Left renal cortex interstitium (tissue), 4 donors: ENCODE data around the gene PFDN6. TPM values are rescaled to one million over a fixed set of nuclear protein-coding genes. Genes with fewer than 3 reads are reported as not detected.
A peak's percentile ranks its signal among the peaks of the same experiment; 100 is the strongest.
"Not testable (repeated sequence)": the region's sequence is repeated elsewhere in the genome, so short reads cannot be mapped to it uniquely, and the experiment has no call there.

Experiments used
- DNase-seq, 4 donors: peaks; one replicate each; pipeline ENCODE4 v3.0.0-alpha.2; 2013; ENCODE audit warnings: low read depth in 4 of 4, low spot score in 2 of 4, missing footprints in 1 of 4
- polyA plus RNA-seq, 4 donors: library from polyadenylated mRNA; unstranded; fragments of 120-200 nt; gene quantifications; one replicate each; pipeline ENCODE4 v1.2.1, GENCODE V29; 2013; ENCODE audit not compliant: insufficient read length in 4 of 4

Gene PFDN6
- 10 to 100 TPM; 73.3 to 86.9 (median 74.2) TPM for polyA plus RNA-seq

DNA sequence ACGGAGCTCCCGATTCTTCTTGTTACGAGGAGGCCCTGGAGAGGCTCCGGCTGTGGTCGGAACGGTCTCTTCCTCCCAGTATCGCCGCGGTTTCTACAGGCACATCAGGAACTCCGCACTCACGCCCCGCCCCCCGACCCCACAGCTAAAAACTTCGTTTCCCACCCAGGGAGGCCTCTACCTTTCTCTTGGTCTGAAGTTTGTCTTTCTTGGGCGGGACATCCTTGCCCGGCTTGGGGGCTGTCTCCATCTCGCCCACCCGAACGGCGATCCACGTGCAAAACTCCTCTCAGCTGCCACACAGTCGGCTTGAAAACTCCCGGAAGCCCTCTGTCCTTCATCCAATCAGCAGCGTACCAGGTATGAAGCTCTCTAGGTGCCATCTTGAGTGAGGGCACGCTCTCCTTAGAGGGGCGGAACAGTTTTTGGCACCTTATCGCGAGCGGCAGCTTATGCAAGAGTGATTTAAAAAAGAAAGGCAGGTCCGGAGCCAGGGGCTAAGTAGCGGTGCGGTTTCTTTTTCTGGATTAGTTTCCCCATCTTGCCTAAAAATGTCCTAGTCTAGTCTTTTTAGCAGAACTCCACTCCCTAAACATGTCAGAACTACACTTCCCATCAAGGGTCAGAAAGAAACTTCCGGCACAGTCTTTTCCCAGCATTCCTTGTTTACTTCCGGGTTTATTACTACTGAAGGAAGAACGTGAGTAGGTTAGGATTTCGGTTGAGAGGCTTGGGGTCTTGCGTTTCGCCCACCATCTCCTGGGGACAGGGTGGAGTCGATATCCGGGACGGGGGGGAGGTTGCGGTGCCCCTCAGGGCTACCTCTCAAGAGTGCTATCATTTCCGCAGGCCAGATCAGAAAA is at the start of gene PFDN6, which contains the start of gene WDR46:
Gene PFDN6, plus strand, starts transcription at position 681 of the 863 bp plus-strand sequence. CDS start 256 bp downstream, outside the sequence.
Gene WDR46, minus strand, starts transcription at position 319 of the 863 bp plus-strand sequence. Its CDS starts 69 bp downstream, at position 250.
- peak in 3 of 4 donors; percentile 90 to 98 (median 93) for DNase-seq

DNA sequence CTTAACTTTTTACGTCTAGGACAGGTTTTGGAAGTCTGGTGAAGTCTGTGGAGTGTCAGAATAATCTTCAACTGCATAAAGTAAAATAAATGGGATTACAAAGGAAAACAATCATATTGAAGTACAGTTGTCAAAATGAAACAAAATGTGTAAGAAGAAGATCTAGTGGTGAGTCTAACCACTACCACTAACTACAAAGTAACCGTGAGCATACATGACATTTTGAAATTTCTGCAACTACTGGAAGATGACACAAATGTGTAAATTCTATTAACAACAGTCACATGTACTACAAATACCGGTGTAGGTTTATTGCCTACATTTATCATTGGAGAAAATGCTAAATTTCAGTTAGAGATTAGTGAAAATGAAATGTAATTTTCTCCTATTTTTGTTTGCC is 47.4 kb upstream of the PFDN6 start:
- DNase-seq, result no peak

DNA sequence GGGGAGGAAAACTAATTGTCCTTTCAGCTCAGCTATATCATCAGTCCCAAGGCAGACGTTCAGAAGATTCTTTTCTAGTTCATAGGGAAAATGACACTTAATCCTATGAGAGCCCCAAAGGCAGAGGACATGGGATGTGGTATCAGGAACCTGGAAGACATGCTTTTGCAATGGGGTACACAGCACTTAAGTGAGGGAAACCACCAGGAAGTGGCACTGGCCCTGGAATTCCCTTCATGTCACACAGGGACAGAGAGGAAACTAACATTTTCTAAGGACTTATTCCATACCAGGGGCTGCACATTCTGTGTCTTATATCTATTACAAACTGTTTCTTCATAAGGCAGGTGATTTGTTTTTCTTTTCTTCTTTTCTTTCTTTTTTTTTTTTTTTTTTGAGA is 45.9 kb upstream of the PFDN6 start:
- DNase-seq, result no peak

DNA sequence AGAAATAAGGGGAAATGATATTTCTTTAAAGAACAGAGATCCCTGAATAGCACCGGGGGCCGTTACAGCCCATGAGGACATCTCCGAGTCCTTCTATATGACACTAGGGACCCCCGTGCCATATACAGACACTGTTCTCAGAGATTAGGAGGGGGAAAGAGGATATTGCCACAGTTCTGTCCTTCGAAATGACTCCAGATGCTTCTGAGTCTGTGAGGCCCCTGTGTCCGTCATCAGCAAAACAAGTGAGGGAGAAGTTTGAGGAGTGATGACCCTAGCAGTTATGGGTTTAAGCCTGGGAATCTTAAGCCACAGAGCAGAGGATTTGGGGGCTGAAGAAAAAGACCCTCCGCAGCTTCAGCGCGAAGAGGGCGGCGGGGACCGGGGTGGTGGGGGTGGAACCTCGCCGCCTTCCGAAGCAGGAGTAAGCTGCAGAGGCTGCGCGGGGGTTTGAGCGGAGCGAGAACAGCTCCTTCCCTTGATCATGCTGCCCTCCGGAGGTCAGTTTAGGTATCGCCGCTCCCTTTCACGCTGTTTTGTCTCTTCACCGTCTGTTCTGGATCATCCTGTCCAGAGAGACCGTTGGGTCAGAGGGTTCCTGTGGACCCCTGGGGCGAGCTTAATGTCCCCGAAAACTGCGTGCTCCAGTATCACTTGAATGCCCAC is 41.3 kb upstream of the PFDN6 start:
- peak; percentile 79 to 90 (median 84) for DNase-seq

DNA sequence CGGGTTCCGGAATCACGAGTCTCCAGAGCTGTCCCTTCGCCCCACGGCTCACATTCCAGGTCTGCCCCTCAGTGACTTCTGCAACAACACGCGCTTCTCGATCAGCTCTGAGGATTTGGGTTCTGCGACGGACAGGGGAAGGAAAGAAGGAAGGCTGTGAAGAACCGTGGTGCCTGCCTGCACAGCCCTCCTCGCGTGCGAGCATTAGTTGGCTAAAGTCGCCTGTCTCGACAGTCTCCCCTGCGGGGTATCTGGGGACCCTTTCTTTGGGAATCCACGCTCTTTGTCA is 40.8 kb upstream of the PFDN6 start:
- DNase-seq, result peak in 1 of 4 donors; percentile 36

DNA sequence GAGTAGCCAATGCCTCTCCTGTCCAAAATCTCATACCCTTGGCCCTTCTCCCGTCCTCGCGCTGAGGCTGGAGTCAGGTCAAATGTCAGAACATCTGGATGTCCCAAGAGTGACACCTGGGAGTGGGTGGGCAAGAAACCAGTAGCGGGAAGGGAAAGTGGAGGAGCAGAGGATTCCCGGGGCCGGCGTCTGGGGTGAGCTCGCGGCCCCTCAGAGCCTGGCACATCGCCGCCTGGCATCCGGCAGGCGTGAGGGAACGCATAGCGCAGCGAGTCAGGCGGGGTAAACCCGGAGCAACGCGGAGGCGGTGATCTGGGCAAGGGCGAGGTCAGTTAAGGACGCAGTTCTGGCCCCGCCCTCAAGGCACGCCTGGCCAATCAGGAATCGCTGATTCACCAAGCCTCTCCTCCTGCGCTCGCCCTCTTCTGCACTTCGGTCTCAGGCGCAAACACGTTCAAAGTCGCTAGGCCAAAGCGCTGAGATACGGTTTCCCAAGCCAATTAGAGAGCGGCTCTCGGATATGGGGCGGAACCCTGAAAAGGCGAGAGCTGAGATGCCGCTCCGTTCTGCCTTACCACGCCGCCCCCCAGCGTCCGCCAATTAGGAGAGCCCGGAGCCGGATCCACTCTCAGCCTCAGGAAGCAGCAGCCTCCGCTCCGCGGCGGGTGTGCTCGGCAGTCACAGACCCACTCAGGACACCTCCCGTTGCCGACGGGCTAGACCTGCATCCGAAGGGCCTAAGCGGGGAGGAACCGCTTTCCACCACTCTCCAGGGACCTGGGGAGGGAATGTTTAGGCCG is 40.3 kb upstream of the PFDN6 start:
- DNase-seq, result peak; percentile 89 to 96 (median 94)

DNA sequence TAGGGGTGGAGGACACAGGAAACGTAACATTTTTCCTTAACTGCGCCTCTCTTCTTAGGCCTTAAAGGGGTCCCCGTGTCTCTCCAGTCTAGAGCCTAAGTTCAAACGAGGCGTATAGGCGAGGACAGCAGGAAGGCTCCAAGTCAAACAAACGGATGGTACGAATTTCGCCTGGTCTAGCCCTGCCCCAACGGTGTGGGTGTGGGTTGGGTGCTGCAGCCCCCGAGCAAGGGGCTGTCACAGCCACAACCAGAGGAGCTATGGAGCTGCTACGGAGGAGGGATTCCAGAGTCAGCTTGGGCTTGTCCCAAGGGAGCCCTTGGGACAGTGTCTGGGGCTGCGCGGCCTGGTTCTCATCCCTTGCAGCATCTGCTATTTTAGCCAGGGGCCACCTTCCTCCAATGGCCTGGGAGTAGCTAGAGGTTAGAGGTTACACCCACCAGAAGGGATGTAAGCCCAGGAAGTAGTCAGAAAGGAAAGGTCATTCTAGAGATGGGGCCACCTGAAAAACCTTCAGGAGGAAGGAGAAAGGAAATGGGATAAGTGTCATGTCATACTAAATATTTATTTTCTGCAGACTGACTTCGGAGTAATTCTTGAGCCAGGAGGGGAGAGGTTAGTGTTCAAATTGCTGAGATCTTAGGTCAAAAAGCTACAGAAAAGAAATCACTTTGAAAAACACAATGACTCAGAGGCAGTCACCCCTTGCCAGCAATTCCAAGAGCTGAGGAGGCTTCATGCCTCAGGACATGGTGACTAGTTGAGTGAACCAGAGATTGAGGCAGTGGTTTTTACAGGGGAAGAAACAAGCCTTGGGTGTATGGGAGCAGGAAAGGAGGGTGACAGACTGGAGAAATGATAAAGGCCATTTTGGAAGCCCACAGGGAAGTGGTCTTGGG is 39.4 kb upstream of the PFDN6 start:
- DNase-seq, result no peak

DNA sequence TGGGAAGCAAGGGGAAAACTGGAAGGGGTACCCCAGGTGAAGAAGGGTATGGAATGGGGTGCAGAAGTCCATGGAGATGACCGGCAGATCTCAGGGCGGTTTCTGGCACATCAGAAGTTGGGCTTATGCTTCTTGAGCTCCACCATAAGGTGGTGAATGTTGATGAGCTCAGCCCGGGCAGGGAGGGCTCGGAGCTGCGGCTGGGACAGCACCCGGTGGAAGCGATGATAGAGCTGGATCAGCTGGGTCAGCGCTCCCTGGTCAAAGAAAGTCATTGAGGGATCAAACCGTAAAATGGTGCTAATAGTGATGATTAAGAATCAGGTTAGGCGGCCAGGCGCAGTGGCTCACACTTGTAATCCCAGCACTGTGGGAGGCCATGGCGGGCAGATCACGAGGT is 38.7 kb upstream of the PFDN6 start:
- DNase-seq, result no peak

DNA sequence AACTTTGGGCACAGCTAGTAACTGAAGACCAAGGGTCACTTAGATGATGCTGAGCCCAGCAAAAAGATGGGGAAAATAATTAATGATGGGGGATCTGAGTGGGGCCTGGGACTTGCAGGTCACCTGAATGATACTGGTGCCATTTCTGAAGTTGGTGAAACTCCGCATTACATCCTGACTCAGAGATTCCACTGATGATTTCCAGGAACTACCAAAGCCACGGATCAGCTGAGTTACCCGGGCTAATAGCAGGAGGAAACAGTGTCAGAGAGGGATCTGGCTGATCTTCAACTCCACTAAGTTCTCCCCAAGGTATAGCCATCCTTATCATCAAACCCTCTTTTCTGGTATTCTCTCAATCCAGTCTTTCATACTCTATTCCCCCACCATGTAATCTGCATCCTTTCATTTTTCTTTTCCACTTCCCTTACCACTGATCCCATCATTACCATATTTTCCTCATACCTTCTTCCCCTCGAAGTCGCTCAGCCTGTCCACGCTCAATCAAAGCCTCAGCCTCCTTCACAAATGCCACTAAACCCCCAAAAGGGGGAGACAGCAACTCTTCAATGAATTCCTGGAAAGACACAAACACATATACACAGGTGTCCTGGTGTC is 37.9 kb upstream of the PFDN6 start:
- DNase-seq, result no peak

DNA sequence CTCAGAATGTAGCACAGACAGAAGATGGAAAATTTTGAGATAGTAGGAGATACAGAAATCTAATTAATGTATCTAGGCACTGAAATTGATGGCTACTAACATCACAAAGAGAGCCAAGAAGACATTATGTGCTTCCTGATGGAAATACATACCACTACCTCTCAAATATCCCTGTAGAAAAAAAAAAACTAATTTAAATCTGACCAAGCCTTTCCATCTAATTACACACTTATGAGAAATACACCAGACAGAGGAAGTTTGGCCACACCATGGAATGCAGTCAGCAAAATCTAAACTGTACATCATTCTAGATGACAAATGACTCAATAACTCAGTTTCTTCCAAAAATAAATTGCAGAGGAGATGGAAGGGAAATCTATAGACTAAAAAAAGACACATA is 36.6 kb upstream of the PFDN6 start:
- DNase-seq, result no peak

DNA sequence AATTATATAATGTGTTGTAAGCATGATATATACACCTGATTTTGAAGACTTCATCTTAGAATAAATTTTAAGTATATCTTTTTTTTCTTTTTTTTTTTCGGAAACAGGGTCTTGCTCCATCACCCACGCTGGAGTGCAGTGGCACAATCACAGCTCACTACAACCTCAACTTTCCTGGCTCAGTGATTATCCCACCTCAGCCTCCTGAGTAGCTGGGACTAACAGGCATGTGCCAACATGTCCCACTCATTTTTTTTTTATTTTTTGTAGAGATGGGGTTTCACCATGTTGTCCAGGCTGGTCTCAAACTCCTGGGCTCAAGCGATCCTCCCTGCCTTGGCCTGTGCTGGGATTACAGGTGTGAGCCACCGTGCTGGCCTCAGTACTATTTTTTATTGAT is 34.8 kb upstream of the PFDN6 start:
- DNase-seq, result no peak

DNA sequence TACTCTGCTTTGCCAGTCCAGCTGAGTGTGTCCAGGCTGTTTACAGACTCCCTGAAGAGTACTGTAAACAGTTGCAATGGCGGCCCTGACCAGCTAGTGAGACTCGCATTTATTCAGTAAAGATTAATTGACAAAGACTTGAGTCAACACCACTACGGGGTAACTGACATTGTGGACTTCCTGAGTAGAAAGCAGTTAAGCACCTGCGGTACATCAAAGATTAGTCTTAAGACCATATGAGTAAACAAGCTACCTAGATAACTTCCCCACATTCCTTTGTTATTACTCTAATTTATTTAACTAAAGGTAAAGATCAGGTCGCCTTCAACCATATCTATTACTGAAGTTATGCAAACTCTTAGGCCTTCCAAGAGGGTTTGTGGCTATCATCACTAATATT is 30.4 kb upstream of the PFDN6 start:
- DNase-seq, result no peak

DNA sequence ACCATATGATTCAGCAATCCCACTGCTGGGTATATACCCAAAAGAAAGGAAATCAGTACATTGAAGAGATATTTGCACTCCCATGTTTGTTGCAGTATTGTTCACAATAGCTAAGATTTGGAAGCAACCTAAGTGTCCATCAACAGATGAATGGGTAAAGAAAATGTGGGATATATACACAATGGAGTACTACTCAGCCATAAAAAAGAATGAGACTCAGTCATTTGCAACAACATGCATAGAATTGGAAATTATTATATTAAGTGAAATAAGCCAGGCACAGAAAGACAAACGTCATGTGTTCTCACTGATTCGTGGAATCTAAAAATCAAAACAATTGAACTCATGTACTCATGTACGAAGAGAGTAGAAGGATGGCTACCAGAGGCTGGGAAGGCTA is 26.9 kb upstream of the PFDN6 start:
- DNase-seq, result not testable (repeated sequence)

DNA sequence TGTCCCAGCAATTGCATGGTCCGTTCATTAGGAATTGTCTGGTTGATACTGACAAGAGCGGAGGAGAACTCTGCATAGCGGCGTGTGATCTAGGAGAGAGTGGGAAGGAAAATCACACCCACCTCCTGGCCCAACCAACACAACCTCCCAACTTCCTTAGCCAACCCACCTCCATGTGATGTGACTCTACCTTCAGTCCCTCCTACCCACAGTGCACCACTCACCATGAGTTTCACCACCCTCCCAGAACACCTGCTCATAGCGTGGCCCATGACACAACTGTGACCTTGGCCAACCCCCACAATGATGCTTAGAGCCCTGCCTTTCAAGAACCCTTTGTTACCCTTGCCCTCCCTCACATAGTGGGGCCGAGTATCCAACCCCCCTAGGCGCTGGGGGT is 25.4 kb upstream of the PFDN6 start:
- no peak for DNase-seq

DNA sequence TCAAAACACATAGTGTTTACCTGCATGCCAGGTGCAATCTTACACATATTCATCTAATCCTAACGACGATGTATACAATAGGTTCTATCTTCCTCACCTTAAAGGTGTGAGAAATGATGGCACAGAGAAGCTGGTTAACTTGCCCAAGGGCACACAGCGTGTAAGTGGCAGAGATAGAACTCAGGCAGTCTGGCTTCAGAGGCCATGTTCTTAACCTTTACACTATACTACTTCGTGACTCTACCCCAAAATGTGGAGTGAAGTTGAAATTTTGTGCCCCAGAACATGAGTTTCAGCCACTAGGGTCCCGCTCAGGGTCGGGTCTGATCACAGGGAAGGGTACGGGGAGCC is 18.3 kb upstream of the PFDN6 start:
- peak in 1 of 4 donors; percentile 46 for DNase-seq

DNA sequence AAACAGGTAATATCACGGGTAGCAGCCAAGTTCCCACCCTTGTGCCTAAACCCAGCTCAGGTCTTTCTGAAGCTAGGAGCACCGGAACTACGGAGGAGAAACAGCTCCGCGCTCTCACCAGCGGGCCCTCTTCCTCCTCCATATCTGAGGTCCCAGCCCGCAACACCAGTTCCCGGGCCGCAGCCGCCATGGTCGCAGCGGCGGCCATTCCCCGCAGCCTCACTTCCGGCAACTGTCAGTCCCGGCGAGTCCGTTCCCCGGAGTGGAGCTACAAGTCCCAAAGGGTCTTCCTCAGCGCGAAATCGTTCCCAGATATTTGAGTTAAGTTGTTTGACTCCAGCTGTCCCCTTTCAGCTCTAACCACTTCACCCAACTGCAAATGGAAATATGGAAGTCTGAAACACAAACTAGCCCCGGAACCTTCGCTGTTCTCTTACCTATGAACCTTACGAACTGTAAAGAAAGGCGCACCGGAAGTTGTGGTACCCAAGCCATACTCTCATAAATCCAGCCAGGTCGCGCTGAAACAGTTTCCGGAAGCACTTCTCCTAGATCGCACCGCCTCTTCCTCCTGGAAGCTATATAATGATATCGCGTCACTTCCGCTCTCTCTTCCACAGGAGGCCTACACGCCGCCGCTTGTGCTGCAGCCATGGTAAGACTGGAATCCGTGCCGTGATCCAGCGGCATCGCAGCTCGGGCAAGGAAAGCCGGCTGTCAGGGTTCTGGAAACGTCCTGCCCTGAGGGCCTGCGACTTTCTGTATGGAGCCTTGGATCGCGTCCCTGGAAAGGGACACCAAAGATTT is 17.7 kb upstream of the PFDN6 start, which contains the start of the genes RPS18 and VPS52:
Gene RPS18, plus strand, starts transcription at position 608 of the 807 bp plus-strand sequence. Its CDS starts 45 bp downstream, at position 653.
Gene VPS52, minus strand, starts transcription at position 409 of the 807 bp plus-strand sequence. Its CDS starts 201 bp downstream, at position 208.
- DNase-seq, result peak; percentile 95 to 100 (median 98)

DNA sequence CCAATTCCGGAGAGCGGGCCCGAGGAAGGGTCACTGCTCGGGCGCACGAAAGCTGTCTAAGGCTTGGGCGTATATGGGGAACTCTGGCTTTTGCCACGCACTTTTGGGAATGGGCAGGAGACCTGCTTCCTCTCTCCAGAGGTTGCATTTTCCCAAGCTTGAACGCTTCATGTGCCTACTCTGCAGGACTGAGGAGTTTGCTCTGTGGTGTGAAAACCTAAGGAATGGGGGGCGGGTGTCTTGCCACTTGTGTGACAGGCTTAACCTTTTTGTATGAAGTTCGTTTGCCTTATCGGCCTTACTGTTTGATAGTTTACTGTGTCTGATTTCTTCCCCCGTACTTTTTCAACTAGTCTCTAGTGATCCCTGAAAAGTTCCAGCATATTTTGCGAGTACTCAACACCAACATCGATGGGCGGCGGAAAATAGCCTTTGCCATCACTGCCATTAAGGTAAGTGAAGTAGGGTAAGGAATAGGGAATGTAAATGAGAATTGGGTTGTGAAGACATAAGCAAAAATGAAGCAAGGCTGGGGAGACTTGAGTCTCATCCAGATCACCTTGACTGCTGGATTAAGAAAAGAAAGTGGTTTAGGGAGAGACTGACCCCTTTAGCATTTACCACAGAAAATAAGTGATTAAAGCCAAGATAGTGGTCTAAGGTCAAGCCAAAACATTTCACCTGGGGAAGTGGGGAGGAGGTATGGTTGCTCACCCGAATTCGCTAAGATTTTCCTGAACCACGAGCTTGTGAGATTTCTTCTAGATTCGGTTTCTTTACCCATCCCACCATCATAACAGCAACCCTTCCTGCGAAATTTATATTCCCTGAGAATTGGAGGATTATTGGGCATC is 16.9 kb upstream of the PFDN6 start:
- DNase-seq, result no peak
